GM18498 (cell line): ENCODE measurements around the gene DLX2.

Experiments
- ATAC-seq: cut with Tn5 transposase; IDR thresholded peaks from one replicate; pipeline ENCODE4 v1.9.1; 2021; ENCODE audit warnings: mild to moderate bottlenecking, moderate library complexity; ENCODE audit not compliant: unreplicated experiment

Gene DLX2

DNA sequence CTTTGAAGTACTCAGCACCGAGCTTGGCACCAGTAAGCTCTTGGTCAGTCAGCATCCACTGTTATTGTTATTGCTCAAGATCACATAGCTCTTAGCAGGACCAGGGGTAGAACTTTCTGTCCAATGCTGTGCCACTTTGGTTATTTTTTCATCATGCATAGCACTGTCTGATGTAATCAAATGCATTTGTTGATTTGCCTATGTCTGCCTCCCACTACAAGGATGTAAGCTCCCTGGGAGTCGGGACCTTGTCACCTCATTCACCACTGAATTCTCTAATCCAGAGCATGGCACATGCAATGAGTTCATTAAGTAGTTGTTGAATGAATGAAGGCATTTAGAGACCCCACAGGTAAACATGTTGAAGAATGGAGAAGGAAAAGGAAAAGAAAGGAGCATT lies 46.4 kb downstream of the DLX2 start:
- ATAC-seq: no peak

DNA sequence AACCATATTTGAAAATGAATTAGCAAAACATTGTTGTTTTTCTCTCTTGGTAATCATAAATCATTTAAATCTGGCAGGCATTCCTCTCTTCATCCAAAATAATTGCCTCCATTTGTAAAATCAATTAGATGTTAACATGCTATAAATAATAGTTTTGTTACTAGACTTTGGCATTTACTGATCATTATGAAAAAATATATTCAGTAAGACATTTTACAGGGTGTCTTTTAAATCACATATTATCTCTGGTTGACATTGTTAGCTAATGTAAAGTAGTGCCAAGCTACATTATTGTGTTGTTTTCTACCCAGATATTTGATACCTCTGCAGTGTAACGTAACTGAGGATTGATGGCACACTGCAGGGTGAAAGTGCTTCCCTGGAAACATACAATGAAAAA lies 49.2 kb downstream of the DLX2 start:
- ATAC-seq: no peak

DNA sequence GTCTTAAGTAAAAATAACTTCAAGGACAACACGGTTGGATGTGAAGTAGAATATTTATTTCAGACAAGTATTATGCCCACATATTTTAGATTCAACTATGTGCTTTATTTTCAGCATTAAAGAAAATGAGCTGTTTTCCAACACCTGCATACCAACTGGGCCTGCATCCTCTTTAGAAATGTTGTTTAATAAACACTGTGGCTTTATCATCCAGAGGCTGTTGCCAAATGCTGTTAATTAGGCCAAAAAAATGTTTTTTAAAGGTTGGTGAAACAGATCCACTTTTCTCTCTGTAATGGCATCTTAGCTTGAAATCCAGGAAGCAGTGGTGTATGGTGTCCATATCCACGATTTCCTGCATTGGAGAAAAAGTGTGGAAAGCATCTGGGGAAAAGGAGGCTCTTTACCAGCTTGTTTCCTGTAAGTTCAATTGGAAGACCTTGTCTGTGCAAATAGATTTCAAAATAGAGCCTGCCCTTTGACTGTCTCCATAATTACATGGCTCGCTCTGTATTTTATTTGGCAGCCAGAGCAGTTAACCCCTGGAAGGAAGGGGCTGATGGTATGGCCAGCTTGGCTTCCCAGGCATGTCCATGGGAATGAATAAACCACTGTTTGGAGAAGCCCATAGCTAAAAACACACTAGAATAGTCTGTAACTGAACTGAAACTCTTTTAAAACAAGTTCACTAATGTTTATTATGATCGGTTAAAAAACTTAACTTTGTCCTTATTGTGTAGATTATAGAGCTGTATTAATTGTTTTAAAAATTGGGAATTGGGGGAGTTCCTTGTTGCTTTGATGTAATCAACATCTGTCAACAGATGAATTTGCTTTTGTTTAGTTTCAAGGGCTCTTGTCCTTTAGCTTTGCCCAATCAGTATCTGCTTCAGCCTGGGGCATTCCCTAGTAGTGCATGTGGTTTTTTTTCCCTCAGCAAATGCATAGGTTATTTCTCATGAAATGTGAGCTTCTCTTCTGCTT lies 50.4 kb downstream of the DLX2 start:
- ATAC-seq: no peak

GRCh38 chr2:172050479-172051125 lies 52.1 kb downstream of the DLX2 start:
- no peak for ATAC-seq

DNA sequence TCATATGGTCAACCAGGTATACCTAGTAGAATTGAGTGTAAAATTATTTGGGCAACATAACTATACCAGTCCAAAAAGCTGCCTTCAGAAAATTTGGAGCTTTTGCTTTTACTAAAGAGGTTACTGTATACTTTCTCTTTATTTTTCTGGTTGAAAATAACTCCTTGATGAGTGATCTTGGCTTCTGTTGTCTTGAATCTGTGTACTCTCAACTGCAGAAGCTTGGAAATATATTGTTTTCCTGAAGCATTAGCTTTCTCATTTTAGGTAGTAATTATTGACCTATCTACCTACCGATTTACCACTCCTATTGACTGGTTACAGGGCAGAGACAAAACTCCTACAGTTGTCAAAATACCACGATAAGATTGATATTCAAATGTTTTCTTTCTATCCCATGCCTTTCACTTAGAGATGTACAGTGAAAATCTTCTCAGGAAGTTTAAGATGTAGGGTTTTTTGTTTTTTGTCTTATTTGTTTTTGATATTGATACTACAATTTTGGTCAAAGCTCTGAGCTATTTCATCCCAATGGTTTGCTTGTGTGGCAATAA lies 53.1 kb downstream of the DLX2 start:
- no peak for ATAC-seq
